Heart left ventricle (tissue), 16 donors: Measurements from ENCODE around the gene USP46. TPM values are rescaled to one million over a fixed set of nuclear protein-coding genes. Genes with fewer than 3 reads are reported as not detected.
A peak's percentile ranks its signal among the peaks of the same experiment; 100 is the strongest.

Source experiments
- ATAC-seq, 4 donors: fragments of 200-7000 bp; cut with Tn5 transposase; one replicate each; pipeline ENCODE4 v1.9.1; 2020 to 2022; ENCODE audit warnings: moderate library complexity in 4 of 4, mild to moderate bottlenecking in 3 of 4, moderate number of reproducible peaks in 1 of 4
- DNase-seq, 5 donors: peaks; one replicate each; pipeline ENCODE4 v3.0.0-alpha.2; 2020
- H3K27ac ChIP-seq, 12 donors: fragments of 200-600 bp; sonication (generic) in 4 of 12; one replicate each; pipeline versions ENCODE4 v1.5.0 to v1.8.0; 2016 to 2022; ENCODE audit warnings: mild to moderate bottlenecking in 2 of 12
- H3K27me3 ChIP-seq, 9 donors: fragments of 200-600 bp; sonication (generic) in 2 of 9; one replicate each; pipeline versions ENCODE4 v1.5.1 to v1.8.0; 2016 to 2022; ENCODE audit warnings: mild to moderate bottlenecking in 3 of 9
- H3K36me3 ChIP-seq, 9 donors: fragments of 200-600 bp; sonication (generic) in 2 of 9; one replicate each; pipeline versions ENCODE4 v1.5.0 to v1.8.0; 2018 to 2022; ENCODE audit warnings: mild to moderate bottlenecking in 2 of 9
- H3K4me1 ChIP-seq, 12 donors: fragments of 200-600 bp; sonication (generic) in 4 of 12; one replicate each; pipeline versions ENCODE4 v1.5.0 to v1.8.0; 2016 to 2022; ENCODE audit warnings: mild to moderate bottlenecking in 3 of 12
- H3K4me3 ChIP-seq, 12 donors: fragments of 200-600 bp; sonication (generic) in 4 of 12; one replicate each; pipeline versions ENCODE4 v1.5.0 to v1.8.0; 2017 to 2022; ENCODE audit warnings: mild to moderate bottlenecking in 9 of 12, moderate library complexity in 4 of 12
- H3K9me3 ChIP-seq, 12 donors: fragments of 200-600 bp; sonication (generic) in 4 of 12; one replicate each; pipeline versions ENCODE4 v1.5.0 to v1.8.0; 2016 to 2022; ENCODE audit warnings: mild to moderate bottlenecking in 1 of 12
- POLR2A ChIP-seq, 2 donors: fragments of 450-650 bp; IDR thresholded peaks; one replicate each; pipeline ENCODE4 v1.6.1; 2017; ENCODE audit warnings: antibody characterized with exemption in 2 of 2, mild to moderate bottlenecking in 2 of 2, moderate library complexity in 2 of 2
- WGBS, 4 donors: extraction: QIAGEN DNeasy Blood & Tissue Kit in 2 of 4; methylation state at CpG; one replicate each; pipeline versions ENCODE4 v1.1.5 to v1.1.7; 2013 to 2018; 5-methylcytosine and 5-hydroxymethylcytosine counted together
- intact Hi-C, 10 donors: fragments of 100-400 bp; cut with DNase I; formaldehyde crosslinking; loops; one replicate each; pipeline versions ENCODE4 v1.11.1 to v1.14.2; 2022
- polyA plus RNA-seq, 2 donors: library from polyadenylated mRNA; stranded (reverse); fragments of 200-250 nt; gene quantifications; one replicate each; pipeline ENCODE4 v1.2.3, GENCODE V29; 2013
- total RNA-seq, 9 donors: library from RNA; depleted of rRNA in 2 of 9; stranded (reverse); fragments of >200 nt in 2 of 9; fragmentation: NEBNext Ultra II Directional in 3 of 9; extraction: Animal tissue kit (Norgen Biotek cat#: 25700) in 3 of 9; gene quantifications; one replicate each; pipeline versions ENCODE4 v1.1.0 to v1.2.4, GENCODE V29; 2016 to 2023
- TF ChIP-seq, protein P1 (sequence below), 12 donors: fragments of 200-600 bp; sonication (generic) in 4 of 12; IDR thresholded peaks; one replicate each; pipeline versions ENCODE4 v1.5.0 to v1.8.0; 2018 to 2022; ENCODE audit warnings: antibody characterized with exemption in 12 of 12, mild to moderate bottlenecking in 5 of 12
- donor health status: ischemic (EF 13 %, LVEDD 7.1; RV severe dilation, severe dysfunction).
- donor health status: healthy with polysubstance abuse.
- donor health status: DM: no; HTN: yes; CAD: no.
- donor health status: DM: no; HTN: no; CAD: no.
- donor health status: ischemic (EF 25% LVEDD 6.9; RV normal size, moderate dysfunction).
- donor health status: ischemic (EF 25% LVEDD 5.7; RV mildly dilated, moderate dysfunction).
- donor health status: healthy.
- donor health status: DM: yes; HTN: yes; CAD: no.
- donor health status: ischemic (EF 35%, LVEDD 5.7; RV mildly dilated, moderate dysfunction).
- donor health status: nonischemic (EF 11% LVEDD 7.7; RV severe dilation, severe dysfunction).
- donor health status: DM: yes; HTN: yes; CAD: no.
- donor health status: PGD.
- donor health status: ischemic (EF 29% LVEDD 5.4; RV normal size, mild dysfunction).
- donor health status: nonischemic (EF 23%, LVEDD 6.1; RV moderate dilation, normal function).

Gene USP46
- total and polyA plus RNA-seq, 11 donors = 6.1 to 111 (median 62.9) TPM

DNA sequence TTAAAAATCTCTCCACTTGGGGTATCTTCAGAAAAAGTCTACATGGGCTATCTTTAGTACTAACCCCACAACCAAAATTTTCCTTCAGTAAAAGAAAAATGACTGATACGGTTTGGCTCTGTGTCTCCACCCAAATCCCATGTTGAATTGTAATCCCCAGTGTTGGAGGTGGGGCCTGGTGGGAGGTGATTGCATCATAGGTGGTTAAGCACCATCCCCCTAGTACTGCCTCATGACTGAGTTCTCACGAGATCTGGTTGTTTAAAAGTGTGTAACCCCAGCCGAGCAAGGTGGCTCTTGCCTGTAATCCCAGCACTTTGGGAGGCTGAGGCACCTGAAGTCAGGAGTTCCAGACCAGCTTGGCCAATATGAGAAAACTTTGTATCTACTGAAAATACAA, 66.8 kb downstream of the USP46 start:
- no peak for ATAC-seq

DNA sequence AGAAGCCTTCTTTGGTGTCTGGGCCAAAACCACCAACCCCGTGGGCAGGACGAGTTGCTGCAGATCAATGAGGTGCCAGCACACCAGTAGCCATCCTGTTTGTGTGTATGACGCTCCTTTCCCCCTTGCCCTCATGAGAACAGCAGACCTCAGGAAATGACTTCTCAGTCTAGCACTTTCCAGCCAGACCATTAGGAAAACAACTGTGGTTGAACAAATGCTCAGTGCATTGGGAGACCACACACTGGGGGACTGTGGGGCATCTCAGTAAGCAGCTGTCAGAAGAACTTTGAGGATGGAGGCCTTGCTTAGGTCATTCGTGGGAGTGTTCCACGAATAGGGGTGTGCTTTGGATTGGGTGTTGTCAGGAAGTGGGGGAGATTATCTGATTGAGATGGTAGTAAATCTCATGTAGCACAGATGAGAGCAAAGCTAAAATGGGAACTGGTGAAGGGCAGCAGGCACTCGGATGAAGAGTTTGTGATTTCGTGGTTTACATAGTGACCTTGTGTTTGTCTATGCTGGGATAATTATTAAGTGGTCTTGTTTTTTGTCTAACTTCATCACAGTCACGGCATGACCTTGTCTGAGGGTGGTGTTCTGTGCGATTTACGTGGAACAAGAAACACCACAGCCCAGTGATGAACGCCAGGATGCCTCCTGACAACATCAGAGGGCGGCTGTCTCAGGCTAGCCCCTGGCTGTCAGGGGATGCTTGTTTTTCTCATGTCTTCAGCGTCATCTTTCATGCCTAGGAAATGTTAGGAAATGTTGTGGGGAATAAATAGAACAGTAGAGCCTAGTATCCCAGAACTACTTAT, 70.1 kb downstream of the USP46 start:
- Histone ChIP-seq H3K27ac (peak overlapping the region in 11 of 12 donors; percentile 8 to 93 (median 47)), H3K9me3 (no peaks in the 10 kb centered on the region), H3K36me3 (peaks cover 0 to 10% (median 0%) of the 10 kb centered on the region in 9 donors), H3K4me3 (no peak overlapping the region), H3K4me1 (peaks cover 0 to 47% (median 19%) of the 10 kb centered on the region in 12 donors), H3K27me3 (no peaks in the 10 kb centered on the region)
- no peak for TF ChIP-seq POLR2A (IDR thresholded peaks at IDR 0.05)
- TF ChIP-seq, protein P1, sequence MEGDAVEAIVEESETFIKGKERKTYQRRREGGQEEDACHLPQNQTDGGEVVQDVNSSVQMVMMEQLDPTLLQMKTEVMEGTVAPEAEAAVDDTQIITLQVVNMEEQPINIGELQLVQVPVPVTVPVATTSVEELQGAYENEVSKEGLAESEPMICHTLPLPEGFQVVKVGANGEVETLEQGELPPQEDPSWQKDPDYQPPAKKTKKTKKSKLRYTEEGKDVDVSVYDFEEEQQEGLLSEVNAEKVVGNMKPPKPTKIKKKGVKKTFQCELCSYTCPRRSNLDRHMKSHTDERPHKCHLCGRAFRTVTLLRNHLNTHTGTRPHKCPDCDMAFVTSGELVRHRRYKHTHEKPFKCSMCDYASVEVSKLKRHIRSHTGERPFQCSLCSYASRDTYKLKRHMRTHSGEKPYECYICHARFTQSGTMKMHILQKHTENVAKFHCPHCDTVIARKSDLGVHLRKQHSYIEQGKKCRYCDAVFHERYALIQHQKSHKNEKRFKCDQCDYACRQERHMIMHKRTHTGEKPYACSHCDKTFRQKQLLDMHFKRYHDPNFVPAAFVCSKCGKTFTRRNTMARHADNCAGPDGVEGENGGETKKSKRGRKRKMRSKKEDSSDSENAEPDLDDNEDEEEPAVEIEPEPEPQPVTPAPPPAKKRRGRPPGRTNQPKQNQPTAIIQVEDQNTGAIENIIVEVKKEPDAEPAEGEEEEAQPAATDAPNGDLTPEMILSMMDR (IDR thresholded peaks at IDR 0.05) = no peak
- intact Hi-C loops = loop anchor here in 7 of 10 donors (2.0 to 10.0 kb wide), 7 partner anchors 37 to 393 kb away; partner anchors contain the start of gene USP46 (in 3 of the 7)
- ATAC-seq (peak; percentile 23 to 74 (median 49)), DNase-seq (peak in 1 of 5 donors; percentile 45)
- 49 to 56% (median 52%) methylated on average over 13 of the region's 13 CpGs for WGBS, 4 donors

More for the DNA sequence above, 66.8 kb downstream of the USP46 start:
- peaks cover 0 to 34% (median 14%) of the 10 kb centered on the region in 12 donors for H3K4me1 ChIP-seq
- intact Hi-C loops = loop anchor here in 1 of 10 donors (10.0 kb wide), 1 partner anchor 63 kb away; the partner anchor contains the start of gene USP46
- peaks cover 0 to 37% (median 20%) of the 10 kb centered on the region in 9 donors for H3K36me3 ChIP-seq
- DNase-seq = no peak
- H3K9me3 ChIP-seq = no peaks in the 10 kb centered on the region
- TF ChIP-seq POLR2A (IDR thresholded peaks at IDR 0.05) = no peak
- TF ChIP-seq, protein P1 (IDR thresholded peaks at IDR 0.05) = no peak
- WGBS, 4 donors = 70 to 91% (median 88%) methylated on average over 3 of the region's 3 CpGs
- H3K27ac ChIP-seq = no peak overlapping the region
- H3K4me3 ChIP-seq = no peak overlapping the region
- no peaks in the 10 kb centered on the region for H3K27me3 ChIP-seq

DNA sequence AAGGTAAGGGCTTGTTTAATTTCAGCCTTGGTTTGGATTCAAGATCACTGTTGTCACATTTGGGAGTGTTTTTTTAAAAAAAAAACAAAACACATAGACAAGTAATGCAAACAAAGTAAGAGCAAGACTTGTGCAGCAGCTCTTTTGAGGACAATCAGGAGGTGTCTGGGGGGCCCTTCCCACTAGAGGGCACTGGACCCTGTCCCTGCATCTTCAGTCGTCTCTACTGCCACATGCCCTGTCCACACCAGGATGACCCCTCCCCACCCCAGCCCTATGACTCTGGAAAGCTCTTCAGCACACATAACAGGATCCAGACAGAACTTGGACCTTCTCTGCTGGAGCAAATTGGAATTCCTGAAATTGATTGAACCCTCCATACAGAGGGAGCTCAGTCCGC, 71.0 kb downstream of the USP46 start:
- intact Hi-C loops = loop anchor here in 7 of 10 donors (2.0 to 10.0 kb wide), 7 partner anchors 36 to 394 kb away; partner anchors contain the start of gene USP46 (in 3 of the 7)
- WGBS, 4 donors = 50 to 53% (median 52%) methylated on average over 2 of the region's 2 CpGs
- ATAC-seq (peak in 3 of 4 donors; percentile 50 to 52 (median 52)), DNase-seq (peak in 2 of 5 donors; percentile 40 to 48)
- Histone ChIP-seq H3K4me1 (peaks cover 0 to 47% (median 19%) of the 10 kb centered on the region in 12 donors), H3K4me3 (no peak overlapping the region), H3K27me3 (no peaks in the 10 kb centered on the region), H3K27ac (peak overlapping the region in 9 of 12 donors; percentile 33 to 93 (median 74)), H3K36me3 (peaks cover 0 to 9% (median 0%) of the 10 kb centered on the region in 9 donors), H3K9me3 (no peaks in the 10 kb centered on the region)
- TF ChIP-seq POLR2A (IDR thresholded peaks at IDR 0.05) = no peak
- TF ChIP-seq, protein P1 (IDR thresholded peaks at IDR 0.05) = peak; percentile 33 to 63 (median 54)

DNA sequence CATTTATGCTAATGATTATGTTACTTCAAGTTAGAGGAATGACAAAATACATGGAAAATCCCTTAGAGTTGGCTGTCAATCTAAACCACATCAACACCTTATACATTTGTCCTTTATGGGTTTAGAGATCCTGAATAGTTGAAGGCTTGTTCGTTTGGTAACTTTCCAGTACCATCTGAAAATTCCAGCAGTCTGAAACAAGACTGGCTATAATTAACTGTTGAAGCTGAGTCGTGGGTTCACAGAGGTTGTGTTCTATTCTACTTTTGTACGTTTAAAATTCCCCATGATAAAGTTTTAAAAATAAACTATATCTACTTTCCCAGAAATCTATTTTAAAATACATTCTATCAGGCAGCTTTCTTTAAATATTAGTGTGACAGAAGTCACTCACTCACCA, 73.0 kb downstream of the USP46 start:
- intact Hi-C loops = loop anchor here in 7 of 10 donors (5.0 to 10.0 kb wide), 6 partner anchors 34 to 396 kb away; partner anchors contain the start of gene USP46 (in 3 of the 7)
- Histone ChIP-seq H3K27ac (peak overlapping the region; percentile 7 to 93 (median 78)), H3K4me3 (no peak overlapping the region), H3K27me3 (no peaks in the 10 kb centered on the region), H3K36me3 (no peaks in the 10 kb centered on the region), H3K4me1 (peaks cover 0 to 47% (median 19%) of the 10 kb centered on the region in 12 donors), H3K9me3 (no peaks in the 10 kb centered on the region)
- TF ChIP-seq, protein P1 (IDR thresholded peaks at IDR 0.05) = no peak
- TF ChIP-seq POLR2A (IDR thresholded peaks at IDR 0.05) = no peak
- DNase-seq = no peak
- peak; percentile 71 to 86 (median 76) for ATAC-seq
- 13 to 20% (median 17%) methylated on average over 3 of the region's 3 CpGs for WGBS, 4 donors
